Right renal pelvis (tissue), 4 donors: ENCODE data around the gene TAOK2. TPM values are rescaled to one million over a fixed set of nuclear protein-coding genes. Genes with fewer than 3 reads are reported as not detected.
"Not testable (repeated sequence)": the region's sequence is repeated elsewhere in the genome, so short reads cannot be mapped to it uniquely, and the experiment has no call there.

ENCODE experiments used
- DNase-seq, 4 donors: peaks; one replicate each; pipeline ENCODE4 v3.0.0-alpha.2; 2013; ENCODE audit warnings: low read depth in 4 of 4, low spot score in 3 of 4, missing footprints in 1 of 4
- polyA plus RNA-seq, 4 donors: library from polyadenylated mRNA; unstranded; fragments of 120-200 nt; gene quantifications; one replicate each; pipeline ENCODE4 v1.2.1, GENCODE V29; 2013; ENCODE audit not compliant: insufficient read length in 4 of 4

Gene TAOK2
- polyA plus RNA-seq: 10 to 100 TPM; 41.9 to 52.5 (median 43.5) TPM

- peak; percentile 97 to 98 (median 97) for DNase-seq
Observed at GRCh38 chr16:29973384-29974246, at the start of gene TAOK2. TSS of gene TAOK2 (plus strand) at chr16:29973868. CDS start at chr16:29977773, 3,905 bp downstream.

- DNase-seq: no peak
Observed at GRCh38 chr16:29925105-29925756, 48.4 kb upstream of the TAOK2 start.

- DNase-seq: peak; percentile 84 to 89 (median 88)
Observed at GRCh38 chr16:29925781-29926710, 47.6 kb upstream of the TAOK2 start, which contains the start of gene KCTD13. TSS of gene KCTD13 (minus strand) at chr16:29926226. CDS start at chr16:29926033, 193 bp downstream.

- no peak for DNase-seq
Observed at GRCh38 chr16:29926711-29927052, 47.0 kb upstream of the TAOK2 start.

GRCh38 chr16:29927070-29927905 lies 46.4 kb upstream of the TAOK2 start:
- DNase-seq: no peak

- DNase-seq: not testable (repeated sequence)
Observed at GRCh38 chr16:29931750-29932149, 41.9 kb upstream of the TAOK2 start.

- no peak for DNase-seq
Observed at GRCh38 chr16:29940656-29941055, 33.0 kb upstream of the TAOK2 start.

GRCh38 chr16:29943846-29944799 lies 29.5 kb upstream of the TAOK2 start:
- peak in 3 of 4 donors; percentile 61 to 81 (median 80) for DNase-seq

GRCh38 chr16:29947897-29948296 lies 25.8 kb upstream of the TAOK2 start:
- DNase-seq: no peak

- DNase-seq: no peak
Observed at GRCh38 chr16:29950806-29951461, 22.7 kb upstream of the TAOK2 start.

GRCh38 chr16:29951625-29952365 lies 21.9 kb upstream of the TAOK2 start:
- DNase-seq: no peak

GRCh38 chr16:29958756-29959155 lies 14.9 kb upstream of the TAOK2 start:
- DNase-seq: no peak

GRCh38 chr16:29959293-29959692 lies 14.4 kb upstream of the TAOK2 start:
- DNase-seq: no peak

- DNase-seq: not testable (repeated sequence)
Observed at GRCh38 chr16:29959821-29960220, 13.8 kb upstream of the TAOK2 start.

GRCh38 chr16:29961127-29961478 lies 12.6 kb upstream of the TAOK2 start:
- no peak for DNase-seq

- peak; percentile 86 to 95 (median 88) for DNase-seq
Observed at GRCh38 chr16:29961479-29962343, 12.0 kb upstream of the TAOK2 start, which contains the start of gene TMEM219. TSS of gene TMEM219 (plus strand) at chr16:29962079. CDS start at chr16:29963144, 1,065 bp downstream.
